OCI-LY7 (cell line): ENCODE results near the gene METTL1.

ENCODE experiments used
- EZH2phosphoT487 ChIP-seq: fragments of 200-600 bp; sonication (generic); IDR thresholded peaks from 2 replicates; pipeline ENCODE4 v1.6.1; 2018; ENCODE audit warnings: low read depth, borderline replicate concordance, mild to moderate bottlenecking, mixed run types, antibody characterized with exemption, low read length, moderate library complexity, mixed read lengths
- TF ChIP-seq, protein P1 (sequence below): fragments of 200-600 bp; sonication (generic); conservative IDR thresholded peaks from 2 replicates; pipeline ENCODE4 v1.5.1; 2014; ENCODE audit warnings: mild to moderate bottlenecking, antibody characterized with exemption, low read length, moderate library complexity, mixed read lengths

DNA sequence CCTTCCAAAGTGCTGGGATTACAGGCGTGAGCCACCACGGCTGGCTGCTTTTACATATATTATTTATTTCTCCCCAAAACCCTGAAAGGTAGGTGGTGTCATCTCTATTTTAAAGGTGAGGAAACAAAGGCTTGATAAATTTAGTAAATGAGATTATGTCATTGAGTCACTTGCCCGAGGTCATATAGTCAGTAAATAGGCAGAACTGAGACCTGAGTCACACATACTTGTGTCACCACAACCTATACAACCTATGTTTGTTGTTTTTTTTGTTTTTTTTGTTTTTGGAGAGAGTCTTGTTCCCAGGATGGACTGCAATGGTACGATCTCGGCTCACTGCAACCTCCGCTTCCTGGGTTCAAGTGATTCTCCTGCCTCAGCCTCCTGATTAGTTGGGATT lies 23.4 kb upstream of the METTL1 start:
- TF ChIP-seq, protein P1, sequence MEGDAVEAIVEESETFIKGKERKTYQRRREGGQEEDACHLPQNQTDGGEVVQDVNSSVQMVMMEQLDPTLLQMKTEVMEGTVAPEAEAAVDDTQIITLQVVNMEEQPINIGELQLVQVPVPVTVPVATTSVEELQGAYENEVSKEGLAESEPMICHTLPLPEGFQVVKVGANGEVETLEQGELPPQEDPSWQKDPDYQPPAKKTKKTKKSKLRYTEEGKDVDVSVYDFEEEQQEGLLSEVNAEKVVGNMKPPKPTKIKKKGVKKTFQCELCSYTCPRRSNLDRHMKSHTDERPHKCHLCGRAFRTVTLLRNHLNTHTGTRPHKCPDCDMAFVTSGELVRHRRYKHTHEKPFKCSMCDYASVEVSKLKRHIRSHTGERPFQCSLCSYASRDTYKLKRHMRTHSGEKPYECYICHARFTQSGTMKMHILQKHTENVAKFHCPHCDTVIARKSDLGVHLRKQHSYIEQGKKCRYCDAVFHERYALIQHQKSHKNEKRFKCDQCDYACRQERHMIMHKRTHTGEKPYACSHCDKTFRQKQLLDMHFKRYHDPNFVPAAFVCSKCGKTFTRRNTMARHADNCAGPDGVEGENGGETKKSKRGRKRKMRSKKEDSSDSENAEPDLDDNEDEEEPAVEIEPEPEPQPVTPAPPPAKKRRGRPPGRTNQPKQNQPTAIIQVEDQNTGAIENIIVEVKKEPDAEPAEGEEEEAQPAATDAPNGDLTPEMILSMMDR: no peak
- TF ChIP-seq EZH2phosphoT487: no peak
